HG03342 (cell line): ENCODE data around the gene PIGH.

Experiments used
- ATAC-seq: cut with Tn5 transposase; IDR thresholded peaks from one replicate; pipeline ENCODE4 v1.9.1; 2021; ENCODE audit warnings: mild to moderate bottlenecking, moderate library complexity; ENCODE audit not compliant: unreplicated experiment

Gene PIGH

DNA sequence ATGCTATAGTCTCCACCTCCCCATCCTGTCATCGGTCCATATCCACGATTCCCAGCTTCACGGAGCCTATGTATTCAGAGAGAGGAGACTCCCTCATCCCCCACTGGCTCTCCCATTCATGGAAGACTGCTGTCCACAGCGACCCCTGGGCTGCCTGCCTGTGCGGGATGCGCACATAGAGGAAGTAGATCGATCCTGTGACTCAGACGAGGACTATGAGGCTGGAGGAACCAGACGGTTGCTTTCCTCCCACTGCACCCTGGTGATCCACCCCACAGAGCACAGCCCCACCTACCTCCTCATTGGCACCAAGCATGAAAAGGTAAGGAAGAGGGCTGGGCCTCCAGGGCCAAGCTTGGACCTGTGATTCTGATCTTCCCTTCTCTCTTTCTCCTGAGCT is 24.4 kb downstream of the PIGH start:
- no peak for ATAC-seq

DNA sequence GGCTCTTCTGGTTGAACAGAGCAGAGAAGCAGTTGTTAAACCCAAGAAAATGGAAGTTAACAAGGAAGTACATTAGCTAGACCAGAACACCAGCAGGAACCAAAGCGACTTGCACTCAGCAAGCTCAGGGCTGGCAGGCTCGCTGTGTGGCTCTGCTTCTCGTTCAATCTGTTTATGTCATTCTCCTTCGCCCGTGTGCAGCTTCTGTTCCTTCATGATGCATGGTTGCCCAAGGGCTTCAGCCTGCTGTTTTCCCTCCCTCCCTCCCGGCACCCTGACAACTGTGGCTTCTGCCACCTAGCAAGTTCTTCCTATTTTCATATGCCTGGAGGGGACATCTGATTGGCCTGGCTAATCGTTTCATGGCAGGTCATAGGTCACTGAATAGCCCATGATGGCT is 25.3 kb downstream of the PIGH start:
- ATAC-seq: no peak

DNA sequence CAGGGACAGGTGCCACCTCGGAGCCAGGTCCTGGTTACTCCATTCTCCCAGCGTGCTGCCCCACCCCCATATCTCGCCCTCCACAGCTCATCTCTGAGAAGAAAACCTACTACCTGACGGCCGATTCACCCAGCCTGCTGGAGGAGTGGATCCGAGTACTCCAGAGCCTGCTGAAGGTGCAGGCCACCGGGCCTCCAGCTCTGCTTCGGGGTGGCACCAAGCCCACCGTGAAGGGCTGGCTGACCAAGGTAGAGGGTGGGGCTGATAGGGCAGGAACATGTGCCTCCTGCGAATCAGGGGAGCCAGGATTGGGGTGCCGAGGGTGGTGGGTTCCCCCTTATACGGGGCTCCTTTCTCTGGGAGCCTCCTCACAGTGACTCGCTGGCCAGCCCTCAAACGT is 25.9 kb downstream of the PIGH start:
- no peak for ATAC-seq

DNA sequence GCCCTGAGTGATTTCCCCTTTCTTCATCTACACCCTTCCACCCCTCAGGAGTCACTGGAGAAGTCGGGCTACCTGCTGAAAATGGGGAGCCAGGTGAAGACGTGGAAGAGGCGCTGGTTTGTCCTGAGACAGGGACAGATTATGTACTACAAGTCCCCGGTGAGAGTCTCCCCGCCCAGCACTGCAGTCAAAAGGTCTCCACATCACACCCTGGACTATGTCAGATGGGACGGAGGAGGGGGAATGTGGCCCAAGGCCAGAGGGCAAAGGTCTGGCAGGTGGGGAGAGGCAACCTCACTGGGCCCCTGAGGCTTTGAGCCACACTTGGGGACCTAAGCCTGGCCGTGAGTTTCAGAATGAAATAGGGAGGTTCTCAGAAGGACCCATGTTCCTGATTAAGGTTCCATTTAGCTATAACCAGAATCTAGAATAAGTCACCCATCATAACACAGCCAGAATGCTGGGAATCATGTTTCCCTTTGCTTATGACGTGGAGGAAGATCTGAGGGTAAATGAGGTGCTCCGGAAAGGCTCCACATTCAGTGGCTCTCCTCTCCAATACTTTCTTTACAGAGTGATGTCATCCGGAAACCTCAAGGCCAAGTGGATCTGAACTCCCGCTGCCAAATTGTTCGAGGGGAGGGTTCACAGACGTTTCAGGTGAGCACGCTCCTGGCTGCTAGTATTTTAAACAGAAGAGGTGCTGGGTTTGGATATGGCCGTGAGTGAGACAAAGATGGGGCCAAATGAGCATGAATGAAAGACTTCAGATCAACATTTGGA is 26.6 kb downstream of the PIGH start:
- ATAC-seq: no peak

DNA sequence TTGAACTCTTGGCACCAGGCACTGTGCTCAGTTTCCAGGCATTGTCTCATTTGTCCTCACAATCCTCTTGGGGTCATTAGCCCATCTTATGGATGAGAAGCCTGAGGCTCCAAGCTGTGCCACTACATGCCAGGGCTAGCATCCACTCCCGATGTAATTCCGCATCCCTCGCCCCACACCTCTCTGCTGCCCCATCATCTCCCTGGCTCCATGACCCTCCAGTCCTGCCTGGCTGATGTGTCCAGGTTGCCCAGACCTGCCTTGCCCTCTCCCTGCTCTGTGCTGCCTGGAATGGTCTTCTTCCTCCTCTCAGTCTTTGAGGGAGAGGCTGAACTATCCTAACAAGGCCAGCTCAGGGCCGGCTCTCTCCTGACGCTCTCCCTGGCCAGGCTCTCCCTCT is 27.5 kb downstream of the PIGH start:
- no peak for ATAC-seq

DNA sequence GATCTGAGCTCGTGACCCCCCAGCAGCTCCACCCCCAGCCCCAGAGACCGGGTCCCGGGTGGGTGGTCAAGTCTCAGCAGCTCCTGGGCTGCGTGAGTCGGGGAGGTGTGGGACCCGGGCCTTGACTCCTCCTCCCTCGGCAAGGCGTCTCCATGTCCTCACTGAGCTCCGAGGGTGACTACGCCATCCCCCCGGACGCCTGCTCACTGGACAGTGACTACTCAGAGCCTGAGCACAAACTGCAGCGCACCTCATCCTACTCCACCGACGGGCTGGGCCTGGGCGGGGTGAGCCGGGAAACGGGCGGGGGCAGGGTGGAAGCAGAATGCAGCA is 28.1 kb downstream of the PIGH start:
- ATAC-seq: no peak

DNA sequence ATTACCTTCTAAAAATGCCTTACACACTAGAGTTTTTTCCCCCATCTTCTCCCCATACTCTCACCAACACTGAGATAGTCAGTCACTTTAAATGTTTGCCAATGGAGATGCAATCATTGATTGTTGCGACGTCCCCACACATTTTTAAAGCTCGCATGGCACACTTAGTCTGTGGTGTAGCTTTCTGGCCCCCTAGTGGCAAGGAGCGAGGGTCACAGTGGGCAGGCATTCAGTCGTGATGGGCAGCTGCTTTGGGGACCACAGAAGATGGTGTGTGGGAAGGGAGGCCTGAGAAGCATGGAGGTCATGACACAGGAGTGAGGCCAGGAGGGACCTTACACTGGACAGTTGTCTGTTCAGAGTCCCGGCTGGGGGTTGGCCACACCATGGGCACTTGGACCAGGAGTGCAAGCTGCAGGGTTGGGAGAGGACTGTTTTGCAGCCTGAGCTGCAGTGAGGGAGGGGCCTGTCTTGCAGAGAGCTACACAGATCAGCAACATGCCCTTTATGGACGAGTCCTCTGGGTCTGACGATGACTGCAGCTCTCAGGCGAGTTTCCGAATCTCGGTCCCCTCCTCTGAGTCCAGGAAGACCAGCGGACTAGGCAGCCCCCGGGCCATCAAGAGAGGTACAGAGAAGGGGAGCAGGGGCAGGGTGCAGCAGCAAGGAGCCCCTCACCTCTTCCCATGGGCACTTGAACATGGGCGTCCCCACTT is 28.6 kb downstream of the PIGH start:
- peak; percentile 68 for ATAC-seq

DNA sequence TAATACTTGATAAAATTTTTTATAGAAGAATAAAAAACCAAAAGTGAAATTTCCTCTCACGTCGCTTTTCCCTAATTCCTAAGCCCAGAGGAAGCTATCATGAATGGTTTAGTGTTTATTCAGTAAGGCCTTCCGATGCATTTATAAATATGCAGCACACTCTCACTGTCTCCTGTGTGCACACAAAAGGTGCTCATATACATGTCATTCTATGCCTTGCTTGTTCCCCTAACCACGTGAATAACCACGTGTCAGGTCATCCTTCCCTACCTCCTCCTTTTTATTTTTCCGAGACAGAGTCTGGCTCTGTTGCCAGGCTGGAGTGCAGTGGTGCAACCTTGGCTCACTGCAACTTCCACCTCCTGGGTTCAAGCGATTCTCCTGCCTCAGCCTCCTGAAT is 29.6 kb downstream of the PIGH start:
- ATAC-seq: no peak

DNA sequence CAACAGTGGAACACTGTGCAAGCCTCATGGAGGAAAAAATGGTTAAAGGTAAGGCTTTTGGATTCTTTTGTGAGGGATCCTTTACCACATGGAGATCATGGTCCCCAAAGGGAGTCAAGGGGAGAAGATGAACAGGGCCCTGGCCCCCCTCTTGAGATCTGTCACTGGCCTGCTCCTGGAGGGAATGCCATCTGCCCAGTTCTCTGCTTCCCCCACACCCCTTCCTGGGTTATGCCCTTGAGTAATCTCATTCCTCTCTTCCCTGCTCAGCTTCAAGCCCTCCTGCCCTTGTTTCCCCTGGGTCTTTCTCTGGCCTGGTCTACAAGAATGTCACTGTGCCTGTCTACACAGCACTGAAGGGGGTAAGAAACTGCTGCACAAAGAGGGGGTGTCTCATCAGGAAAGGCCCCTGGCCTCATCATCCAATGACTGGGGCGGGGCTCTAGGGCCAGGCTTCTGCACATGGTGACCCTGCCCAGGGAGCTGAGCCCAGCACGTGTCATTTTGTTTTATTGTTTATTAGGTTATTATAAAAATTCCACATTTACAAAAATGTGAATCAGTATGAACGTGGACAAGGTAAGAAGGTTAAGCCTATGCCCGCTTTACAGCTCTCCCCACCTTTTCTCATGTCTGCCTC is 30.3 kb downstream of the PIGH start:
- ATAC-seq: no peak

DNA sequence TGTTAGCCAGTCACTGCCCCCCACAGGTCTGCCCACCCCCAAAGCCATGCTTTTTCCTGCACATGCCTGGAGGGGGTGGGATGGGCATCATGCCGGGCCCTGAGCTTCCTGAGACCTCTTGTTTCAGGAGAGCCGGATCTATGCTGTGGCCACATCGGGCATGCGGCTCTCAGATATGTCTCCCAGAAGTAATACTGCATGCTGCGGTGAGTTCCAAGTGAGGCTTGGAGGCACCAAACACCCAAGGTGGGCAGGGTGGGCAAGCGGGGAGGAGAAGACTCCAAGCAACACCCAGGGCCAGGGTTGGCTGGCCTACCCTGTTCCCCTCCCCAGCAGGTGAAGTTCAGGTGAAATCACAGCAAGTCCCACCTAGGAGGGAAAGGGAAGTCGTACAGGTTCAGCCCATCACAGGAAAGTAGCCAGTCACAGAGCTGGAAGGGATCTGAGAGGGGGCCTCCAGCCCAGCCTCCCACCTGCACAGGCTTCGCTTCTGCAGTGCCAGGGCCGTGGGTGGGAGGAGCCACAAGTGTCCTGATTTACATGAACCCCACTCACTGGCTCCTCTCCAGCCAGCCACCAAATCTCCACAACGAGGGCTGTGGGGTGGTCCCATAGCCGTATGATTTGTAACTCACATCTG is 30.9 kb downstream of the PIGH start:
- no peak for ATAC-seq

DNA sequence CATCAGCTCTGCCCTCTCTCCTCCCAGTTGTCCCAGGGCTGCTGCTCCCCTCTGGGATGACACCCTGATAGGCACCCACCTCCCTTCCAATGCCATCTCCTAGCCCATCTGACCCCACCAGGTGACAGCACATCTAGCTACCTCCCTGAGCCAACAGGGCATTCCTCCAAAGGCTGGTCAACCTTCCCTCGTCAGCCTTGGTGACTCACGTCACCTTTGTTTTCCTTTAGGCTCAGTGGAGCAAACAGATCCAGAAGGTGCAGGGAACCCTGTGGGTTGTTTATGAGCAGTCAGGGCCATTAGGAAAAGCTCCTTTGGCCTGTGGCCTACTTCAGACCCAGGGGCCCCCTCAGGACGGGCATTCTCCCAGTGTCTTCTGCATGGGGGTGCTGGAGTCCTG is 32.4 kb downstream of the PIGH start:
- ATAC-seq: no peak

DNA sequence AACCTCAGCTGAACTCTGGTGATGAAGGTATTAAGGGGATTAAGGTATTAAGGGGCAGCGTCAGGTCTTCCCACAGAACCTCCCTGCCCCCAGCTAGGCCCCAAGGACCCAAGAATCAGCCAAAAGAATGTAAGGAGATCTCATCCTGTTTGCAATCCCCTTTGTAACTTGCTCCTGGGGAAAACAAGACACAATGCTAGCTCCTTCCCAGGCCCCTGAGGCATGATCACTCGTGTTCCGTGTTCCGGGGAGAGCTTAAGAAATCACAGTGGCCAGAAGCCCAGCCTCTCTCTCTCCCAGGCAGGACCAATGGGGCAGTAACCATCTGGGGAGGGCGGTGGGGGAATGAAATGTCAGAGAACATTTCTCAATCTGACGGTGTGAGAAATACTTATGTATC is 33.2 kb downstream of the PIGH start:
- ATAC-seq: no peak

DNA sequence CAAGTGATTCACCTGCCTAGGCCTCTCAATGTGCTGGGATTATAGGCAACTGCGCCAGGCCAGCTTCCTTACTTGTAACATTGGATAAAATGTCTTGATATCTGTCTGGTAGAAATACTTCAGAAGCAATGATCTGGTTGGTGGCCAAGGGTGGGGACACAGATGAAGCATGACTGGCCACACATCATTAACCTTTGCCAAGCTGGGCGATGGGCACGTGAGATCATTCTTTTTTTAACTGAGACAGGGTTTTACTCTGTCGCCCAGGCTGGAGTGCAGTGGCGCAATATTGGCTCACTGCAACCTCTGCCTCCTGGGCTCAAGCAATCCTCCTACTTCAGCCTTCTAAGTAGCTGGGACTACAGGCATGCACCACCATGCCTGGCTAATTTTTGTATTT is 35.8 kb downstream of the PIGH start:
- no peak for ATAC-seq

DNA sequence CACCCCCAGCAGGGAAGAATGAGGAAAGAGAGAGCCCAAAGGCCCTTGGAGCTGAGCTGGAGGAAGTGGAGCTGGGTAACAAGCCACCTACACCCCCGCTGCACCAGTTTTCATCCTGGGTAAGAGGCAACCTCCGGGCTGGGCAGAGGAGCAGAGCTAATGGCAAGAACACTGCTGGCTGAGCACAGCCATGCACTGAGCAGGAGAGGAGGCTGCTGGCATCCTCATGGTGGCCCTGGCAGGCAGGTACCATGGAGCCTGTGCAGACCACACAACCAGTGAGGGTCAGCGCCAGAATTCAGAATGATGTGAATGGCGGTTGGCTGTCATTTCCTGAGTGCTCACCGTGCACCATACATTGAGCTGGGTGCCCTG is 37.3 kb downstream of the PIGH start:
- no peak for ATAC-seq

DNA sequence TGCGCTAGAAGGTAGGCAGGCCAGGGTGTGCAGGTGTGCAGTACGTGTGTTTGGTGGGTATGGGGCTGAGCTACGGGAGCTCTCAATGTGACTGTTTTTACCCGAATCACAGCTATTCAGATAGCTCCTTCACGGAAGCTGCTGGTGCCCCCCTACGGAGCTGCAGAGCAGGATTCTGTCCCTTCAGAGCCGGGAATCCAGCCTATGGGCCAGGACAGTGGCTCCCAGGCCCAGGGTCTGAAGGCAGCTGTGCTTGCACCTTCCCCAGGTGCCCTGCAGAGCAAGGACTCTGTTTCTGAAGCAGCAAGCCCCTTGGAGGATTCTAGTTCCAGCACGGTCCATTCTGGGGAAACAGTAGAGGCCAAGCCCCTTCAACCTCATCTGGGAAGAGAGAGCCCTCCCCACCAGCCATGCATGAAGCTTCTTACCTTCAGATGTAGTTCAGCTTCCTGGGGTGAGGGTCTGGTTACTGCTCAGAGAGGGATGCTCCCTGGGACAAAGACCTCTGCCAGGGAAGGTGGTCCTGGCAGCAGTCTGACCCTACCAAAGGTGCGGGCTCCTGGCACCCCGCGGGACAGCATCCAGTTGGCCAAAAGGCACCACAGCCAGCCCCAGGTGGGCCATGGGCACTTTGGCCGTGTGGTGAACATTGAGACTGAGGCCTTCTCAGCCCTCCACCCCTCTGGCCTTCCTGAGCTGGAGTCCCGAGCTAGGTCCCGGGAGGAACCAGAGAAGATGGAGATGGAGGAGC is 37.9 kb downstream of the PIGH start:
- ATAC-seq: no peak

DNA sequence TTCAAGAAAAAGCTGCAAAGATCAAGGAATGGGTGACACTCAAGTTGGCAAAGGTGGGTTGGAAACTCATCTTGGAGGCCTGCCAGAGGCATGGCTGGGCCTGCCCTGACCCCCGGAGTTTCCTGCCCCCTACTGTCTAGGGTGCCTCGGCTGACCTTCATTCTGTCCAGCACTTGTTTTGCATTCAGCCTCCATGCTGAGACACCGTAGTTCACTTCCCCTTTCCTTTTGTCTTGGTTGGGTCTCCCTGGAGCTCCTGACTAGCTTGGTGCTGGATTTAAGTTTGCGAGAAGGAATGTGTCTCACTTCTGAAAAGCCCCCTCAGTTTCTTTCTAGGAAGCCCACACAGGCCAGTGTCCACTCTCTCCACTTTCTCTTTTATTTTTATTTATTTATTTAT is 40.4 kb downstream of the PIGH start:
- ATAC-seq: no peak

DNA sequence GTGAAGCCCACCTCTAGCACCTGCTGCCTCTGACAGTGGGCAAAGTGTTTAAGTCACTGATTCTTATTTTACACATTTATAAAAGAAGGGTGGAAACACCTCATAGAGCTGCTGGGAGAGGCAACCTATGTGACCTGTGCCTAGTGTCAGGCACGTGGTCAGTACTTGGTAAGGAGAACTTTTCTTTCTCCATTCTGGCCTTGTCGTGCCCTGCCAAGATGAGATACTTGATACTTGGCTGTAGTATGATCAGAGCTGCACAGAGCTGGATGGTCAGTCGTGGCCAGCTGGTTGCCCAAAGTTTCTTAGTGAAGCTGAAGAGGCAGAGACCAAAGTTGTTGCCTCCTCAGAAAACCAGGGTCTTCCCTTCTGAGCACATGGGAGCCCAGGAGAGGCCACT is 42.4 kb downstream of the PIGH start:
- ATAC-seq: no peak

DNA sequence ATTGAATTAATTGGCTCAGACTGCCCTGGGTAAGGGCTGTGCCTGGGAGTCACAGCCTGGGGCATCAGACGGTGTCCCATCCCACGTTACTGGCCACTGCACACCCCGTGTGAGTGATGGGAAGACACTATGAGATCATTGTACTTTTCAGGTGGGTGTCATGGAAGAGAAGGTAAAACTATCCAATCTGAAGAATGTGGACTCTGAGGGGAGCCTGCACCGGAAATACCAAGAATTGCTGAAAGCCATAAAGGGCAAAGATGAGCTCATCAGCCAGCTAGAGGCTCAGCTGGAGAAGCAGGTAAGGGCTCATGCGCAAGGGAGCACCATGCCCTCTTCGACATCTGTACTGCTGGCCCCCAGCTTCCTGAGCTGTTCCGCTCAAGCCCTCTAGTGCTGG is 43.0 kb downstream of the PIGH start:
- ATAC-seq: no peak

DNA sequence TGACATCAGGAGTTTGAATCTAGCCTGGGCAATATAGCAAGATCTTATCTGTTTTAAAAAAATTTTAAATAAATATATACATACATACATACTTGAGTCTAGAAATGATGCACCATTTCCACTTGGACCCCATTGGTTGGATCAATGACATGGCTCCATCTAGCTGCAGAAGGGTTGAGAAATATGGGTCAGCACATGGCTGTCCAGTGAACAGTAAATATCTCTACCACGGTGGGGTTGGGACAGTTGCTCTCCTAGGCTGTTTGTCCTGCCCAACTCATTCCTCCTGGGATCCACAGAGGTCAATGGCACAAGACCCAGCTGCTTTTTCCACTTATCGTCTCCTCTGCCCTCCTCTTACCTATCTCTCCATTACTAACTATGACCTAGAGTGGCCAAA is 43.4 kb downstream of the PIGH start:
- ATAC-seq: no peak

DNA sequence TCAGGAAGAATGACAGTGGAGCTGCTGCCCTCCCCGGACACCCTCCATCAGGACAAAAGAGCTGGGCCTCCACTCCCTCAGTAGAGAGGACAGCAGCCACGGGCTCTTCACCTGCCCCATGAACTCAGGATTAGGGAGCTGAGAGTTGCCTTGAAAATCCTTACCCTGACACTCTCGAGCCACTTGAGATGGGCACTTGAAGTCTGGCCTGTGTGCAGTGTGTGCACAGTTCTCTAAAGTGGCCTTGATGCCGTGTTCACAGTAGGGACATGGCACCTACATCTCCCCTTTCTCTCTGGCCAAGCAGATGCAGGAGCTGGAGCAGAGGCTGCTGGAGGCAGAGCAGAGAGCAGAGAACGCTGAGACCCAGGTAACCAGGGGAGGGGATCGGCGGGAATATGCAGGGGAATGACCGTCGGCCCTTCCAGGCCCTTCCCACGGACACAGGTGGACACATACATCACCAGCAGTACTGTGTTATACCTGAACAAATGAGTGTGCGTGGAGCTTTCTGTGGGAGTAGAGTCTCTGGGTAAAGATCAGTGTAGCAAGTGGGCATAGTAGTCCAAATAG is 44.5 kb downstream of the PIGH start:
- no peak for ATAC-seq

DNA sequence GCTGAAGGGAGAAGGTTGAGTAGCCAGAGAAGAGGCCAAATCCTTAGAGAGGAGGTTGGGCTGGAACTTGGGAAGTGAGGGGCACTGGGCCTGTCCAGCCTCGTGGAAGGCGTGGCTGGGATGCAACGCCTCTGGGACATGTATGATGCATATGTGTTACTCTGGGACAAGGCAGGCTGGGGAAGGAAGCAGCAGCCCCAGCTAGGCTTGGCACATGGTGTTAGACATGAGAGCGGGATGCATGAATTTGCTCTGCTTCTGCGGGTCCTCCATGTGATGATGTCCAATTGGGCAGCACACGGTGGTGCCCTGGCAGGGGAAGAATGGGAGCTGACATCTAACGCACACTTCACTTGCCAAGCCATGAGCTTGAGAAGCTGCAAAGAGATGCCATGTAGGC is 45.7 kb downstream of the PIGH start:
- no peak for ATAC-seq
